ENCODE measurements around the gene GIMAP1. TPM values are rescaled to one million over a fixed set of nuclear protein-coding genes. Genes with fewer than 3 reads are reported as not detected.

The GIMAP1 gene
- polyA plus RNA-seq, 1 of the 3 experiments (the other 2 are of a cell fraction), result not detected

GRCh38 chr7:150745086-150745485 is 28.7 kb downstream of the GIMAP1 start (continued):
- TF ChIP-seq GABPA (IDR thresholded peaks at IDR 0.05; ENCODE audit: low read depth), result no peak

DNA sequence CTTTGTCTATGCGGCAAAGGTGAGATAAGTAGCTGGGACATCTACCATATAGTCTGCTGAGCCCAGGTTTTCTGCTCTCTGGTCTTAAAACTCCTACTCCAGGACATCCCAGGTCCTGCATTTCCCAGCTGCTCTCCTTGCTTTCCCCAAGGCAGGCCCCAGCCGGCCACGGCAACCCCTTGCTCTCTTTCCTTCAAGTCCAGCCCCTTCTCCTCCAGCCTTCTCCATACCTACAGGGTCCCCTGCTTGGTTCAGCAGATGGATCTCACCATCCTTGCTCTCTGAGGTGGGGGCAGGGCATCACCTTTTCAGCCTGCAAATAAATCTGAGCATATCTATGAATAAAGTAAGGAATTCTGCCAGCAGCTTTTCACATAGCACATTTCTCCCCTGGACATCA is 29.5 kb downstream of the GIMAP1 start:
- ChIA-PET POLR2A (no interaction called here), CTCF (no interaction called here)
- Histone ChIP-seq H3K9me2 (no peaks in the 10 kb centered on the region), H3K4me2 (no peak overlapping the region), H3K36me3 (replicated peaks in 1 of 2; ENCODE audit: control insufficient read depth in 1 of 2, insufficient read depth in 2 of 2, low read length in 1 of 2) (no peaks in the 10 kb centered on the region), H2AFZ (ENCODE audit: low read depth) (no peak overlapping the region), H3K9ac (no peak overlapping the region), H3K4me3 (ENCODE audit: low read depth in 2 of 2, low read length in 1 of 2) (no peak overlapping the region), H3K27me3 (ENCODE audit: insufficient read depth) (peaks cover 16% of the 10 kb centered on the region), H4K20me1 (ENCODE audit: insufficient read depth) (no peaks in the 10 kb centered on the region), H3K9me3 (no peaks in the 10 kb centered on the region), H3F3A (replicated peaks; ENCODE audit: insufficient read depth) (no peaks in the 10 kb centered on the region), H3K27ac (ENCODE audit: low read depth in 2 of 2, low read length in 1 of 2) (no peak overlapping the region), H3K79me2 (ENCODE audit: insufficient read depth) (no peaks in the 10 kb centered on the region), H3K4me1 (ENCODE audit: control insufficient read depth in 1 of 2, insufficient read depth in 2 of 2, low read depth in 1 of 2, low read length in 1 of 2) (no peaks in the 10 kb centered on the region)
- WGBS (ENCODE audit: low lambda C conversion rate), result 43% methylated on average over 3 of the region's 3 CpGs
- no peak for DNase-seq
- TF ChIP-seq JUND (IDR thresholded peaks at IDR 0.05) (no peak), CHD2 (IDR thresholded peaks at IDR 0.05; ENCODE audit: low read length, partially characterized antibody) (no peak), MXI1 (IDR thresholded peaks at IDR 0.05; ENCODE audit: low read depth, low read length) (no peak)

- H2AFZ ChIP-seq (ENCODE audit: low read depth), result no peak overlapping the region
- H3K4me2 ChIP-seq, result no peak overlapping the region
- no peak overlapping the region for H3K4me3 ChIP-seq (ENCODE audit: low read depth in 2 of 2, low read length in 1 of 2)
- no peak overlapping the region for H3K9ac ChIP-seq
- no peaks in the 10 kb centered on the region for H3K4me1 ChIP-seq (ENCODE audit: control insufficient read depth in 1 of 2, insufficient read depth in 2 of 2, low read depth in 1 of 2, low read length in 1 of 2)
- 41% methylated on average over 6 of the region's 6 CpGs for WGBS (ENCODE audit: low lambda C conversion rate)
- CTCF ChIA-PET, result interaction anchor here (0.7 to 1.5 kb wide), 2 partner anchors 131 to 298 kb away, joined by 3 read pairs; no protein-coding TSS in a partner anchor
- no peaks in the 10 kb centered on the region for H3K79me2 ChIP-seq (ENCODE audit: insufficient read depth)
- no peaks in the 10 kb centered on the region for H3K9me3 ChIP-seq
- no peaks in the 10 kb centered on the region for H4K20me1 ChIP-seq (ENCODE audit: insufficient read depth)
- no peaks in the 10 kb centered on the region for H3K9me2 ChIP-seq
- POLR2A ChIA-PET, result no interaction called here
- H3F3A ChIP-seq (replicated peaks; ENCODE audit: insufficient read depth), result no peaks in the 10 kb centered on the region
- no peak overlapping the region for H3K27ac ChIP-seq (ENCODE audit: low read depth in 2 of 2, low read length in 1 of 2)
- H3K36me3 ChIP-seq (replicated peaks in 1 of 2; ENCODE audit: control insufficient read depth in 1 of 2, insufficient read depth in 2 of 2, low read length in 1 of 2), result no peaks in the 10 kb centered on the region
- H3K27me3 ChIP-seq (ENCODE audit: insufficient read depth), result peaks cover 16% of the 10 kb centered on the region
- DNase-seq, result no peak
- TF ChIP-seq USF2 (IDR thresholded peaks at IDR 0.05; ENCODE audit: borderline replicate concordance, low read depth, low read length), result no peak
- TF ChIP-seq ZBTB33 (IDR thresholded peaks at IDR 0.05; ENCODE audit: borderline replicate concordance, low read depth), result no peak
- no peak for TF ChIP-seq TAF1 (IDR thresholded peaks at IDR 0.05; ENCODE audit: borderline replicate concordance, low read depth, low read length)
- TF ChIP-seq MXI1 (IDR thresholded peaks at IDR 0.05; ENCODE audit: low read depth, low read length), result no peak
- TF ChIP-seq TEAD4 (IDR thresholded peaks at IDR 0.05; ENCODE audit: borderline replicate concordance, insufficient read depth), result no peak
- TF ChIP-seq SIN3A (IDR thresholded peaks at IDR 0.05; ENCODE audit: borderline replicate concordance, low read depth, low read length), result no peak
- no peak for TF ChIP-seq FOSL2 (IDR thresholded peaks at IDR 0.05; ENCODE audit: borderline replicate concordance, low read depth)
- TF ChIP-seq TCF12 (IDR thresholded peaks at IDR 0.05), result no peak
- no peak for TF ChIP-seq ELF1 (IDR thresholded peaks at IDR 0.05)
- no peak for TF ChIP-seq USF1 (IDR thresholded peaks at IDR 0.05; ENCODE audit: borderline replicate concordance, low read depth)
- TF ChIP-seq, protein P1, sequence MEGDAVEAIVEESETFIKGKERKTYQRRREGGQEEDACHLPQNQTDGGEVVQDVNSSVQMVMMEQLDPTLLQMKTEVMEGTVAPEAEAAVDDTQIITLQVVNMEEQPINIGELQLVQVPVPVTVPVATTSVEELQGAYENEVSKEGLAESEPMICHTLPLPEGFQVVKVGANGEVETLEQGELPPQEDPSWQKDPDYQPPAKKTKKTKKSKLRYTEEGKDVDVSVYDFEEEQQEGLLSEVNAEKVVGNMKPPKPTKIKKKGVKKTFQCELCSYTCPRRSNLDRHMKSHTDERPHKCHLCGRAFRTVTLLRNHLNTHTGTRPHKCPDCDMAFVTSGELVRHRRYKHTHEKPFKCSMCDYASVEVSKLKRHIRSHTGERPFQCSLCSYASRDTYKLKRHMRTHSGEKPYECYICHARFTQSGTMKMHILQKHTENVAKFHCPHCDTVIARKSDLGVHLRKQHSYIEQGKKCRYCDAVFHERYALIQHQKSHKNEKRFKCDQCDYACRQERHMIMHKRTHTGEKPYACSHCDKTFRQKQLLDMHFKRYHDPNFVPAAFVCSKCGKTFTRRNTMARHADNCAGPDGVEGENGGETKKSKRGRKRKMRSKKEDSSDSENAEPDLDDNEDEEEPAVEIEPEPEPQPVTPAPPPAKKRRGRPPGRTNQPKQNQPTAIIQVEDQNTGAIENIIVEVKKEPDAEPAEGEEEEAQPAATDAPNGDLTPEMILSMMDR (IDR thresholded peaks at IDR 0.05), result no peak
- no peak for TF ChIP-seq EP300 (IDR thresholded peaks at IDR 0.05; ENCODE audit: borderline replicate concordance in 1 of 2, low read depth in 1 of 2, low read length in 1 of 2)
- TF ChIP-seq, protein P2, sequence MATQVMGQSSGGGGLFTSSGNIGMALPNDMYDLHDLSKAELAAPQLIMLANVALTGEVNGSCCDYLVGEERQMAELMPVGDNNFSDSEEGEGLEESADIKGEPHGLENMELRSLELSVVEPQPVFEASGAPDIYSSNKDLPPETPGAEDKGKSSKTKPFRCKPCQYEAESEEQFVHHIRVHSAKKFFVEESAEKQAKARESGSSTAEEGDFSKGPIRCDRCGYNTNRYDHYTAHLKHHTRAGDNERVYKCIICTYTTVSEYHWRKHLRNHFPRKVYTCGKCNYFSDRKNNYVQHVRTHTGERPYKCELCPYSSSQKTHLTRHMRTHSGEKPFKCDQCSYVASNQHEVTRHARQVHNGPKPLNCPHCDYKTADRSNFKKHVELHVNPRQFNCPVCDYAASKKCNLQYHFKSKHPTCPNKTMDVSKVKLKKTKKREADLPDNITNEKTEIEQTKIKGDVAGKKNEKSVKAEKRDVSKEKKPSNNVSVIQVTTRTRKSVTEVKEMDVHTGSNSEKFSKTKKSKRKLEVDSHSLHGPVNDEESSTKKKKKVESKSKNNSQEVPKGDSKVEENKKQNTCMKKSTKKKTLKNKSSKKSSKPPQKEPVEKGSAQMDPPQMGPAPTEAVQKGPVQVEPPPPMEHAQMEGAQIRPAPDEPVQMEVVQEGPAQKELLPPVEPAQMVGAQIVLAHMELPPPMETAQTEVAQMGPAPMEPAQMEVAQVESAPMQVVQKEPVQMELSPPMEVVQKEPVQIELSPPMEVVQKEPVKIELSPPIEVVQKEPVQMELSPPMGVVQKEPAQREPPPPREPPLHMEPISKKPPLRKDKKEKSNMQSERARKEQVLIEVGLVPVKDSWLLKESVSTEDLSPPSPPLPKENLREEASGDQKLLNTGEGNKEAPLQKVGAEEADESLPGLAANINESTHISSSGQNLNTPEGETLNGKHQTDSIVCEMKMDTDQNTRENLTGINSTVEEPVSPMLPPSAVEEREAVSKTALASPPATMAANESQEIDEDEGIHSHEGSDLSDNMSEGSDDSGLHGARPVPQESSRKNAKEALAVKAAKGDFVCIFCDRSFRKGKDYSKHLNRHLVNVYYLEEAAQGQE (IDR thresholded peaks at IDR 0.05; ENCODE audit: low read depth, low read length), result no peak
- no peak for TF ChIP-seq POLR2AphosphoS5 (IDR thresholded peaks at IDR 0.05; ENCODE audit: low read depth, low read length)
- no peak for TF ChIP-seq SMC3 (IDR thresholded peaks at IDR 0.05; ENCODE audit: low read depth, low read length)
Observed at GRCh38 chr7:150746921-150747320, 30.5 kb downstream of the GIMAP1 start.

All from SK-N-SH (cell line).